ENCODE results near the gene AATF.

Gene AATF

GRCh38 chr17:36939802-36940312 is 8.9 kb upstream of the AATF start:
- H3K9me3 ChIP-seq (ENCODE audit: insufficient read depth, low read length) = no peaks in the 10 kb centered on the region
- H3K4me3 ChIP-seq (ENCODE audit: insufficient read length, low read depth) = no peak overlapping the region
- DNase-seq (ENCODE audit: low read depth, low spot score) = no peak
- H3K9ac ChIP-seq (ENCODE audit: insufficient read length, low read depth) = no peak overlapping the region
- no peak for TF ChIP-seq SUZ12 (IDR thresholded peaks at IDR 0.05; ENCODE audit: extremely low read depth, insufficient read depth, insufficient read length)
- no peak for TF ChIP-seq YY1 (IDR thresholded peaks at IDR 0.05; ENCODE audit: insufficient read depth, insufficient read length)
- TF ChIP-seq ZNF274 (IDR thresholded peaks at IDR 0.05; ENCODE audit: low read depth, low read length) = no peak
- peaks cover 12% of the 10 kb centered on the region for H3K4me1 ChIP-seq (ENCODE audit: insufficient read depth, insufficient read length)
- H3K36me3 ChIP-seq (ENCODE audit: insufficient read depth, insufficient read length, low read length) = no peaks in the 10 kb centered on the region
- H3K27me3 ChIP-seq (ENCODE audit: insufficient read depth, insufficient read length) = peaks cover 100% of the 10 kb centered on the region

GRCh38 chr17:36940313-36941264 is 8.2 kb upstream of the AATF start:
- Histone ChIP-seq H3K27me3 (ENCODE audit: insufficient read depth, insufficient read length) (peaks cover 100% of the 10 kb centered on the region), H3K36me3 (ENCODE audit: insufficient read depth, insufficient read length, low read length) (no peaks in the 10 kb centered on the region), H3K4me1 (ENCODE audit: insufficient read depth, insufficient read length) (peaks cover 11% of the 10 kb centered on the region), H3K4me3 (ENCODE audit: insufficient read length, low read depth) (no peak overlapping the region), H3K9me3 (ENCODE audit: insufficient read depth, low read length) (no peaks in the 10 kb centered on the region), H3K9ac (ENCODE audit: insufficient read length, low read depth) (no peak overlapping the region)
- peak; percentile 91 for TF ChIP-seq SUZ12 (IDR thresholded peaks at IDR 0.05; ENCODE audit: extremely low read depth, insufficient read depth, insufficient read length)
- no peak for TF ChIP-seq YY1 (IDR thresholded peaks at IDR 0.05; ENCODE audit: insufficient read depth, insufficient read length)
- DNase-seq (ENCODE audit: low read depth, low spot score) = no peak

- H3K4me3 ChIP-seq (ENCODE audit: insufficient read length, low read depth) = peak overlapping the region; percentile 15
- H3K27me3 ChIP-seq (ENCODE audit: insufficient read depth, insufficient read length) = peaks cover 100% of the 10 kb centered on the region
These were observed 7.3 kb upstream of the AATF start for GRCh38 chr17:36941265-36942010.

GRCh38 chr17:36942019-36942599 is 6.6 kb upstream of the AATF start:
- no peaks in the 10 kb centered on the region for H3K9me3 ChIP-seq (ENCODE audit: insufficient read depth, low read length)
- H3K27me3 ChIP-seq (ENCODE audit: insufficient read depth, insufficient read length) = peaks cover 100% of the 10 kb centered on the region
- no peak for DNase-seq (ENCODE audit: low read depth, low spot score)
- H3K4me1 ChIP-seq (ENCODE audit: insufficient read depth, insufficient read length) = peaks cover 13% of the 10 kb centered on the region
- TF ChIP-seq SUZ12 (IDR thresholded peaks at IDR 0.05; ENCODE audit: extremely low read depth, insufficient read depth, insufficient read length) (peak; percentile 64), YY1 (IDR thresholded peaks at IDR 0.05; ENCODE audit: insufficient read depth, insufficient read length) (no peak), ZNF274 (IDR thresholded peaks at IDR 0.05; ENCODE audit: low read depth, low read length) (no peak)
- H3K9ac ChIP-seq (ENCODE audit: insufficient read length, low read depth) = peak overlapping the region; percentile 8
- peak overlapping the region; percentile 15 for H3K4me3 ChIP-seq (ENCODE audit: insufficient read length, low read depth)
- H3K36me3 ChIP-seq (ENCODE audit: insufficient read depth, insufficient read length, low read length) = no peaks in the 10 kb centered on the region

More at GRCh38 chr17:36941265-36942010, 7.3 kb upstream of the AATF start:
- Histone ChIP-seq H3K4me1 (ENCODE audit: insufficient read depth, insufficient read length) (peaks cover 13% of the 10 kb centered on the region), H3K9me3 (ENCODE audit: insufficient read depth, low read length) (no peaks in the 10 kb centered on the region), H3K36me3 (ENCODE audit: insufficient read depth, insufficient read length, low read length) (no peaks in the 10 kb centered on the region), H3K9ac (ENCODE audit: insufficient read length, low read depth) (no peak overlapping the region)
- no peak for DNase-seq (ENCODE audit: low read depth, low spot score)
- TF ChIP-seq YY1 (IDR thresholded peaks at IDR 0.05; ENCODE audit: insufficient read depth, insufficient read length) = no peak
- peak; percentile 96 for TF ChIP-seq SUZ12 (IDR thresholded peaks at IDR 0.05; ENCODE audit: extremely low read depth, insufficient read depth, insufficient read length)
- TF ChIP-seq ZNF274 (IDR thresholded peaks at IDR 0.05; ENCODE audit: low read depth, low read length) = no peak

- peaks cover 13% of the 10 kb centered on the region for H3K4me1 ChIP-seq (ENCODE audit: insufficient read depth, insufficient read length)
- no peak for DNase-seq (ENCODE audit: low read depth, low spot score)
- peak overlapping the region; percentile 4 for H3K4me3 ChIP-seq (ENCODE audit: insufficient read length, low read depth)
- peak overlapping the region; percentile 8 for H3K9ac ChIP-seq (ENCODE audit: insufficient read length, low read depth)
- no peaks in the 10 kb centered on the region for H3K9me3 ChIP-seq (ENCODE audit: insufficient read depth, low read length)
- TF ChIP-seq ZNF274 (IDR thresholded peaks at IDR 0.05; ENCODE audit: low read depth, low read length) (no peak), SUZ12 (IDR thresholded peaks at IDR 0.05; ENCODE audit: extremely low read depth, insufficient read depth, insufficient read length) (peak; percentile 9), YY1 (IDR thresholded peaks at IDR 0.05; ENCODE audit: insufficient read depth, insufficient read length) (no peak)
- H3K36me3 ChIP-seq (ENCODE audit: insufficient read depth, insufficient read length, low read length) = no peaks in the 10 kb centered on the region
- peaks cover 100% of the 10 kb centered on the region for H3K27me3 ChIP-seq (ENCODE audit: insufficient read depth, insufficient read length)
These were observed 6.1 kb upstream of the AATF start for GRCh38 chr17:36942631-36943125.

GRCh38 chr17:36943250-36944191 is 5.2 kb upstream of the AATF start:
- Histone ChIP-seq H3K4me3 (ENCODE audit: insufficient read length, low read depth) (no peak overlapping the region), H3K36me3 (ENCODE audit: insufficient read depth, insufficient read length, low read length) (no peaks in the 10 kb centered on the region), H3K27me3 (ENCODE audit: insufficient read depth, insufficient read length) (peaks cover 100% of the 10 kb centered on the region), H3K9me3 (ENCODE audit: insufficient read depth, low read length) (no peaks in the 10 kb centered on the region), H3K9ac (ENCODE audit: insufficient read length, low read depth) (no peak overlapping the region), H3K4me1 (ENCODE audit: insufficient read depth, insufficient read length) (peaks cover 13% of the 10 kb centered on the region)
- TF ChIP-seq ZNF274 (IDR thresholded peaks at IDR 0.05; ENCODE audit: low read depth, low read length) (no peak), SUZ12 (IDR thresholded peaks at IDR 0.05; ENCODE audit: extremely low read depth, insufficient read depth, insufficient read length) (peak; percentile 39)
- no peak for DNase-seq (ENCODE audit: low read depth, low spot score)
